A549 (cell line): ENCODE results near the gene ATP1B1.

Experiments used
- BHLHE40 ChIP-seq: IDR thresholded peaks from 2 replicates; pipeline ENCODE4 v1.6.1; 2012; ENCODE audit warnings: low read depth, low read length, inconsistent platforms
- CBX2 ChIP-seq: fragments of 200-600 bp; sonication (generic); IDR thresholded peaks from 2 replicates; pipeline ENCODE4 v1.6.1; 2016; ENCODE audit warnings: low read depth, mild to moderate bottlenecking, borderline replicate concordance
- CTCF ChIP-seq: fragments of >200 bp; sonication (Bioruptor Twin); formaldehyde crosslinking; IDR thresholded peaks from 3 replicates; pipeline ENCODE4 v1.5.1; 2016
- EP300 ChIP-seq, 2 experiments: fragments of >200 bp; sonication (Bioruptor Twin); formaldehyde crosslinking; IDR thresholded peaks; 2 replicates in 1 of 2; 3 replicates in 1 of 2; pipeline ENCODE4 v1.6.1; 2016 to 2017
- HDAC2 ChIP-seq: fragments of 200-600 bp; sonication (generic); IDR thresholded peaks from 2 replicates; pipeline ENCODE4 v1.6.1; 2016
- JUN ChIP-seq, 2 experiments: fragments of >200 bp; sonication (Bioruptor Twin); formaldehyde crosslinking; IDR thresholded peaks; 2 replicates in 1 of 2; 3 replicates in 1 of 2; pipeline ENCODE4 v1.6.1; 2016 to 2017
- MAZ ChIP-seq: fragments of 150-350 bp; IDR thresholded peaks from 2 replicates; pipeline ENCODE4 v1.6.1; 2014; ENCODE audit warnings: antibody characterized with exemption, low read depth, low read length, borderline replicate concordance
- SMC3 ChIP-seq: fragments of >200 bp; sonication (Bioruptor Twin); formaldehyde crosslinking; IDR thresholded peaks from 3 replicates; pipeline ENCODE4 v1.6.1; 2018; ENCODE audit warnings: inconsistent platforms
- ZC3H11A ChIP-seq: fragments of 450-650 bp; IDR thresholded peaks from 2 replicates; pipeline ENCODE4 v1.6.1; 2014; ENCODE audit warnings: antibody characterized with exemption, mild to moderate bottlenecking

- TF ChIP-seq EP300 (IDR thresholded peaks at IDR 0.05) (no peak), JUN (IDR thresholded peaks at IDR 0.05) (no peak), CTCF (no peak), SMC3 (no peak), MAZ (no peak), ZC3H11A (no peak), BHLHE40 (no peak), CBX2 (no peak), HDAC2 (no peak)
Measured at GRCh38 chr1:169160845-169161495, 54.5 kb downstream of the ATP1B1 start.
